ENCODE data around the gene CTBP2. TPM values are rescaled to one million over a fixed set of nuclear protein-coding genes. Genes with fewer than 3 reads are reported as not detected.

The CTBP2 gene
- polyA plus RNA-seq, 1 donor (not counting 4 experiments of a cell fraction or from before 2014, with no cell fraction given): 76.0 TPM

- no peak overlapping the region for H3K9ac ChIP-seq (ENCODE audit: control insufficient read depth, extremely low read depth, insufficient read depth, low read length)
- dilution Hi-C loops (cut with MboI; ENCODE audit: extremely low pct_ligation_motif_present, low sequenced_read_pairs): no loop called here
- no peaks in the 10 kb centered on the region for H3K79me2 ChIP-seq (ENCODE audit: control insufficient read depth, insufficient read depth, low read length)
- H4K20me1 ChIP-seq (ENCODE audit: control insufficient read depth, extremely low read depth, insufficient read depth, low read length): no peaks in the 10 kb centered on the region
- peaks cover 19% of the 10 kb centered on the region for H3K27me3 ChIP-seq (ENCODE audit: control insufficient read depth, extremely low read depth, insufficient read depth, low read length)
- no peak overlapping the region for H3K4me3 ChIP-seq (ENCODE audit: control insufficient read depth in 2 of 3, extremely low read depth in 1 of 3, insufficient read depth in 2 of 3, low read depth in 1 of 3, low read length in 3 of 3)
- no peak overlapping the region for H3K27ac ChIP-seq (ENCODE audit: control insufficient read depth, insufficient read depth, low read length)
- no peaks in the 10 kb centered on the region for H3K36me3 ChIP-seq (ENCODE audit: control insufficient read depth in 2 of 2, extremely low read depth in 1 of 2, insufficient read depth in 2 of 2, low read length in 2 of 2)
- H3K4me2 ChIP-seq (ENCODE audit: control insufficient read depth, extremely low read depth, insufficient read depth, low read depth, low read length): no peak overlapping the region
- H3K9me3 ChIP-seq (ENCODE audit: control insufficient read depth, low read depth, low read length): no peaks in the 10 kb centered on the region
- H2AFZ ChIP-seq (ENCODE audit: control insufficient read depth, low read length): no peak overlapping the region
- H3K4me1 ChIP-seq (ENCODE audit: control insufficient read depth, extremely low read depth, insufficient read depth, low read length): no peaks in the 10 kb centered on the region
- no peaks in the 10 kb centered on the region for H3K9me1 ChIP-seq (ENCODE audit: control insufficient read depth, extremely low read depth, insufficient read depth, low read length)
- no peak for DNase-seq (ENCODE audit: low read depth, low spot score)
- no peak for FAIRE-seq
- TF ChIP-seq, protein P1, sequence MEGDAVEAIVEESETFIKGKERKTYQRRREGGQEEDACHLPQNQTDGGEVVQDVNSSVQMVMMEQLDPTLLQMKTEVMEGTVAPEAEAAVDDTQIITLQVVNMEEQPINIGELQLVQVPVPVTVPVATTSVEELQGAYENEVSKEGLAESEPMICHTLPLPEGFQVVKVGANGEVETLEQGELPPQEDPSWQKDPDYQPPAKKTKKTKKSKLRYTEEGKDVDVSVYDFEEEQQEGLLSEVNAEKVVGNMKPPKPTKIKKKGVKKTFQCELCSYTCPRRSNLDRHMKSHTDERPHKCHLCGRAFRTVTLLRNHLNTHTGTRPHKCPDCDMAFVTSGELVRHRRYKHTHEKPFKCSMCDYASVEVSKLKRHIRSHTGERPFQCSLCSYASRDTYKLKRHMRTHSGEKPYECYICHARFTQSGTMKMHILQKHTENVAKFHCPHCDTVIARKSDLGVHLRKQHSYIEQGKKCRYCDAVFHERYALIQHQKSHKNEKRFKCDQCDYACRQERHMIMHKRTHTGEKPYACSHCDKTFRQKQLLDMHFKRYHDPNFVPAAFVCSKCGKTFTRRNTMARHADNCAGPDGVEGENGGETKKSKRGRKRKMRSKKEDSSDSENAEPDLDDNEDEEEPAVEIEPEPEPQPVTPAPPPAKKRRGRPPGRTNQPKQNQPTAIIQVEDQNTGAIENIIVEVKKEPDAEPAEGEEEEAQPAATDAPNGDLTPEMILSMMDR (optimal IDR thresholded peaks at IDR 0.05 in 1 of 3, IDR thresholded peaks at IDR 0.05 in 1 of 3, conservative IDR thresholded peaks at IDR 0.05 in 1 of 3; ENCODE audit: extremely low read depth in 1 of 3, insufficient read depth in 2 of 3, low read length in 3 of 3): no peak
- TF ChIP-seq EZH2 (IDR thresholded peaks at IDR 0.05; ENCODE audit: low read length): peak; percentile 60
These were observed 8.9 kb upstream of the CTBP2 start for GRCh38 chr10:125169279-125169678.

DNA sequence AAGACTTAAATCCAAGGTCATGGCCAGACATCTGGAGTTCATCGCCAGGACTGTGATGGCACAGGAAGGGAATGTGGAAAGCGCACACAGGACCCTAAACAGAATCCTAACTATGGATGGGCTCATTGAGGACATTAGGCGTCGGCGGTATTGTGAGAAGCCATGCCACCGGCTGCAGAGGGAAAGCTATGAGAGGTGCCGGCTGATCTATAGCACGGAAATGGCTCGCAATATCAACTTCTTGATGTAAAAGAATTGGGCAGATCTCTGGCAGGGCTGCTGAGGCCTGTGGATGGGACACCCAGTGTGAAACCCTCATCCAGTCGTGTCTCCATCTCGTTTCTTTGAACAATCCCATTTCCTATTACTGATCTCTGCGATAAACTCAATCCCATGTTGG, 6.3 kb upstream of the CTBP2 start:
- Histone ChIP-seq H3K4me3 (ENCODE audit: control insufficient read depth in 2 of 3, extremely low read depth in 1 of 3, insufficient read depth in 2 of 3, low read depth in 1 of 3, low read length in 3 of 3) (no peak overlapping the region), H3K4me2 (ENCODE audit: control insufficient read depth, extremely low read depth, insufficient read depth, low read depth, low read length) (no peak overlapping the region), H3K9ac (ENCODE audit: control insufficient read depth, extremely low read depth, insufficient read depth, low read length) (no peak overlapping the region), H3K9me3 (ENCODE audit: control insufficient read depth, low read depth, low read length) (no peaks in the 10 kb centered on the region), H3K9me1 (ENCODE audit: control insufficient read depth, extremely low read depth, insufficient read depth, low read length) (no peaks in the 10 kb centered on the region), H3K4me1 (ENCODE audit: control insufficient read depth, extremely low read depth, insufficient read depth, low read length) (no peaks in the 10 kb centered on the region), H3K36me3 (ENCODE audit: control insufficient read depth in 2 of 2, extremely low read depth in 1 of 2, insufficient read depth in 2 of 2, low read length in 2 of 2) (no peaks in the 10 kb centered on the region), H3K79me2 (ENCODE audit: control insufficient read depth, insufficient read depth, low read length) (no peaks in the 10 kb centered on the region), H3K27ac (ENCODE audit: control insufficient read depth, insufficient read depth, low read length) (no peak overlapping the region), H2AFZ (ENCODE audit: control insufficient read depth, low read length) (no peak overlapping the region), H4K20me1 (ENCODE audit: control insufficient read depth, extremely low read depth, insufficient read depth, low read length) (no peaks in the 10 kb centered on the region), H3K27me3 (ENCODE audit: control insufficient read depth, extremely low read depth, insufficient read depth, low read length) (peaks cover 19% of the 10 kb centered on the region)
- TF ChIP-seq EZH2 (IDR thresholded peaks at IDR 0.05; ENCODE audit: low read length): no peak
- TF ChIP-seq, protein P1 (optimal IDR thresholded peaks at IDR 0.05 in 1 of 3, IDR thresholded peaks at IDR 0.05 in 1 of 3, conservative IDR thresholded peaks at IDR 0.05 in 1 of 3; ENCODE audit: extremely low read depth in 1 of 3, insufficient read depth in 2 of 3, low read length in 3 of 3): no peak
- dilution Hi-C loops (cut with MboI; ENCODE audit: extremely low pct_ligation_motif_present, low sequenced_read_pairs): no loop called here
- DNase-seq (ENCODE audit: low read depth, low spot score): no peak
- no peak for FAIRE-seq

Data from keratinocyte (primary cell).